Ishikawa (cell line): ENCODE measurements around the gene NRG3.

Experiments used
- CEBPB ChIP-seq: IDR thresholded peaks from 2 replicates; pipeline ENCODE4 v1.6.1; 2012
- CREB1 ChIP-seq: IDR thresholded peaks from 2 replicates; pipeline ENCODE4 v1.6.1; 2012; ENCODE audit warnings: low read depth
- EGR1 ChIP-seq: IDR thresholded peaks from 2 replicates; pipeline ENCODE4 v1.6.1; 2012
- EP300 ChIP-seq: IDR thresholded peaks from 2 replicates; pipeline ENCODE4 v1.6.1; 2012; ENCODE audit warnings: borderline replicate concordance
- FOXM1 ChIP-seq: IDR thresholded peaks from 2 replicates; pipeline ENCODE4 v1.6.1; 2012; ENCODE audit warnings: low read depth, borderline replicate concordance
- NFIC ChIP-seq: IDR thresholded peaks from 2 replicates; pipeline ENCODE4 v1.6.1; 2012
- RAD21 ChIP-seq: IDR thresholded peaks from 2 replicates; pipeline ENCODE4 v1.6.1; 2012; ENCODE audit warnings: low read depth
- TAF1 ChIP-seq: IDR thresholded peaks from 2 replicates; pipeline ENCODE4 v1.6.1; 2012; ENCODE audit warnings: low read depth, mild to moderate bottlenecking
- TCF12 ChIP-seq: IDR thresholded peaks from 2 replicates; pipeline ENCODE4 v1.6.1; 2012; ENCODE audit warnings: low read depth
- TEAD4 ChIP-seq: IDR thresholded peaks from 2 replicates; pipeline ENCODE4 v1.6.1; 2012
- YY1 ChIP-seq: IDR thresholded peaks from 2 replicates; pipeline ENCODE4 v1.6.1; 2012; ENCODE audit warnings: low read depth
- ZBTB7A ChIP-seq: IDR thresholded peaks from 2 replicates; pipeline ENCODE4 v1.6.1; 2012; ENCODE audit warnings: low read depth
- TF ChIP-seq, protein P1 (sequence below): IDR thresholded peaks from 2 replicates; pipeline ENCODE4 v1.6.1; 2012
- TF ChIP-seq, protein P2 (sequence below): IDR thresholded peaks from 2 replicates; pipeline ENCODE4 v1.6.1; 2012; ENCODE audit warnings: low read depth, mild to moderate bottlenecking
- TF ChIP-seq, protein P3 (sequence below): IDR thresholded peaks from 2 replicates; pipeline ENCODE4 v1.6.1; 2012

The NRG3 gene

DNA sequence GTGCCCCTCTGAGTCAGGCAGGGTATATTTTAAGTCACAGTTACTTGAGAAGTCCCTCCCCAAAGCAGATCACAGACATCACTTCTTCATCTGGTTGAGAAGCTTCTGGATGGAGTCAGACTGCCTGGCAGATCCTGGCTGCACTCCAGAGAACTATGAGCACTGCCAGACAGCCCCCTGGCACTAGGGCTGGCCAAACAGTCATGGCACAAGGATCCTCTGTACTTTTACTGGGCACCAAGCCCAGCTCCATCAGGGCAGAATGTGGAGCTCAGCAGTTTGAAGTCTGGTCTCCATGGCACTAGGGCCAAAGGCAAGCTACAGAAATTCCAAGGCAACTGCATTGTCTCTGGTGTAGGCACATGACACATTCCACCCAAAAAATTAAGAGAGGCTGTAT is 162.1 kb downstream of the NRG3 start:
- TF ChIP-seq, protein P1, sequence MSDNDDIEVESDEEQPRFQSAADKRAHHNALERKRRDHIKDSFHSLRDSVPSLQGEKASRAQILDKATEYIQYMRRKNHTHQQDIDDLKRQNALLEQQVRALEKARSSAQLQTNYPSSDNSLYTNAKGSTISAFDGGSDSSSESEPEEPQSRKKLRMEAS: no peak
- no peak for TF ChIP-seq YY1
- no peak for TF ChIP-seq CREB1
- TF ChIP-seq TCF12: no peak
- no peak for TF ChIP-seq FOXM1
- TF ChIP-seq ZBTB7A: no peak
- TF ChIP-seq, protein P2, sequence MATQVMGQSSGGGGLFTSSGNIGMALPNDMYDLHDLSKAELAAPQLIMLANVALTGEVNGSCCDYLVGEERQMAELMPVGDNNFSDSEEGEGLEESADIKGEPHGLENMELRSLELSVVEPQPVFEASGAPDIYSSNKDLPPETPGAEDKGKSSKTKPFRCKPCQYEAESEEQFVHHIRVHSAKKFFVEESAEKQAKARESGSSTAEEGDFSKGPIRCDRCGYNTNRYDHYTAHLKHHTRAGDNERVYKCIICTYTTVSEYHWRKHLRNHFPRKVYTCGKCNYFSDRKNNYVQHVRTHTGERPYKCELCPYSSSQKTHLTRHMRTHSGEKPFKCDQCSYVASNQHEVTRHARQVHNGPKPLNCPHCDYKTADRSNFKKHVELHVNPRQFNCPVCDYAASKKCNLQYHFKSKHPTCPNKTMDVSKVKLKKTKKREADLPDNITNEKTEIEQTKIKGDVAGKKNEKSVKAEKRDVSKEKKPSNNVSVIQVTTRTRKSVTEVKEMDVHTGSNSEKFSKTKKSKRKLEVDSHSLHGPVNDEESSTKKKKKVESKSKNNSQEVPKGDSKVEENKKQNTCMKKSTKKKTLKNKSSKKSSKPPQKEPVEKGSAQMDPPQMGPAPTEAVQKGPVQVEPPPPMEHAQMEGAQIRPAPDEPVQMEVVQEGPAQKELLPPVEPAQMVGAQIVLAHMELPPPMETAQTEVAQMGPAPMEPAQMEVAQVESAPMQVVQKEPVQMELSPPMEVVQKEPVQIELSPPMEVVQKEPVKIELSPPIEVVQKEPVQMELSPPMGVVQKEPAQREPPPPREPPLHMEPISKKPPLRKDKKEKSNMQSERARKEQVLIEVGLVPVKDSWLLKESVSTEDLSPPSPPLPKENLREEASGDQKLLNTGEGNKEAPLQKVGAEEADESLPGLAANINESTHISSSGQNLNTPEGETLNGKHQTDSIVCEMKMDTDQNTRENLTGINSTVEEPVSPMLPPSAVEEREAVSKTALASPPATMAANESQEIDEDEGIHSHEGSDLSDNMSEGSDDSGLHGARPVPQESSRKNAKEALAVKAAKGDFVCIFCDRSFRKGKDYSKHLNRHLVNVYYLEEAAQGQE: no peak
- TF ChIP-seq EGR1: no peak
- TF ChIP-seq TAF1: no peak
- TF ChIP-seq EP300: no peak
- TF ChIP-seq, protein P3, sequence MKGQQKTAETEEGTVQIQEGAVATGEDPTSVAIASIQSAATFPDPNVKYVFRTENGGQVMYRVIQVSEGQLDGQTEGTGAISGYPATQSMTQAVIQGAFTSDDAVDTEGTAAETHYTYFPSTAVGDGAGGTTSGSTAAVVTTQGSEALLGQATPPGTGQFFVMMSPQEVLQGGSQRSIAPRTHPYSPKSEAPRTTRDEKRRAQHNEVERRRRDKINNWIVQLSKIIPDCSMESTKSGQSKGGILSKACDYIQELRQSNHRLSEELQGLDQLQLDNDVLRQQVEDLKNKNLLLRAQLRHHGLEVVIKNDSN: no peak
- TF ChIP-seq CEBPB: no peak
- TF ChIP-seq RAD21: no peak
- TF ChIP-seq TEAD4: no peak
- TF ChIP-seq NFIC: no peak

DNA sequence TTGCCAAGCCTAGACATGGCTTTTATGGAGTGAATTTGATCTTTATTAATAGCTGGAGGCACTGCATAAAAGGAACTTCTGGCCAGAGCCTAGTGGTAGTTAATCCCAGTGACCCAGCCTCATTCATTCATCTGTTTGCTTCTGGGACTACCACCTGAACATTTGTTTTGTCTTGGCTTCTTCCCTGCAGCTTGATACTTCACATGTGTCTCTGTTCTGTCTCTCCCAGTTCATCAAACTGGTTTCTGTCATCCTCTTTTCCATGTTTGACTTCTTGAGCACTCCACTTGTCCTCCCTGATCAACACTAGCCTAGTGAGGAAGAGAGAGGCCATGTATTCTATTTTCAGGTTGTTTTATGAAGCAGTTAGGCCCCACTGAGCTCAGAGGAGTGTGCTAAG is 163.6 kb downstream of the NRG3 start:
- TF ChIP-seq, protein P3: no peak
- no peak for TF ChIP-seq CEBPB
- TF ChIP-seq EP300: no peak
- no peak for TF ChIP-seq EGR1
- TF ChIP-seq NFIC: no peak
- TF ChIP-seq RAD21: no peak
- no peak for TF ChIP-seq ZBTB7A
- no peak for TF ChIP-seq TEAD4
- TF ChIP-seq TAF1: no peak
- TF ChIP-seq, protein P2: no peak
- TF ChIP-seq, protein P1: no peak
- TF ChIP-seq TCF12: no peak
- TF ChIP-seq FOXM1: no peak

DNA sequence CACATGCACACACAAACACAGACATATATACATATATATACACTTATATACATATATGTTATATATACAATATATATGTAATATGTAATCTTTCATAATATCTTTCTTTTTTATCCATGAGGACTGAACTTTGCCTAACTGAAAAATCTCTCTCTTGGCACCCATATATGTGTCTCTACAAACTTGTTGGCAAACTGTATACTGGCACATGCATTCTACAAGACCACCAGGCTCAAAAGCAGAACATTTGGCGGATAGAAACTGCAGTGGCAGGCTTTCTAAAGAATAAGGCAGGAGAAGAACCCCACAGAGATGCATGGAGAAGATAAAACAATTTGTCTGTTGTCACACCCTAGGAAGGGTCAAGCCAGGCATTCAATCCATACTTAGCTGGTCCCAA is 165.3 kb downstream of the NRG3 start:
- TF ChIP-seq TCF12 (no peak), EP300 (no peak)

DNA sequence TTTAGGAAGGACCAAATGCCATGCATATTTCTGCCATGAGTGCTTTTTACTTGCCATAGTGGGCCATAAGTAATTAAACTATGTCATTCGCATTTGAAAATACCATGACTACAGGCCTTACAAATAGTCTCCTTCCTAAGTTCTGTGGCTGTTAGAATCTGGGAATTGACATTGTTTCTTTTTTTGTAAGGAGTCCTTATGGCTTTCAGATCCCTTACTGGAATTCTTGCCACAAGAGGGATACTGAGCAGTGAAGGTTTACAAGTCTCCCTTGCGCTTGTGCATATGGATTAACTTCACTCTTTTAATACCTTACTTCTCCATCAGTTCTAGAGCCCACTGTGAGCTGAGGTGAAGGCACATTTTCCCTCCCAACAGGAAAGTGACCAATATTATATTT is 166.0 kb downstream of the NRG3 start:
- TF ChIP-seq, protein P3: no peak
- TF ChIP-seq NFIC (no peak), CEBPB (no peak), CREB1 (no peak), EGR1 (no peak), YY1 (no peak), ZBTB7A (no peak), TCF12 (no peak), TEAD4 (no peak), FOXM1 (no peak), TAF1 (no peak), EP300 (no peak), RAD21 (no peak)
- TF ChIP-seq, protein P1: no peak
- TF ChIP-seq, protein P2: no peak
